Activated B cell treated with CpG ODN at 0.5 μM for 24 hours (primary cell): ENCODE results near the gene ERBB4. TPM values are rescaled to one million over a fixed set of nuclear protein-coding genes. Genes with fewer than 3 reads are reported as not detected.

Source experiments
- ATAC-seq: fragments of 200-7000 bp; cut with Tn5 transposase; one replicate; pipeline ENCODE4 v1.10.0; 2021; ENCODE audit warnings: low read depth, mild to moderate bottlenecking, moderate library complexity
- CTCF ChIA-PET: fragments of 350-600 bp; sonication (Branson Sonifier 250); formaldehyde crosslinking; loops from one replicate; lab custom pipeline; 2021; ENCODE audit warnings: antibody characterized with exemption; lab: Charles Lee
- POLR2A ChIA-PET: fragments of 350-600 bp; sonication (Branson Sonifier 250); formaldehyde crosslinking; loops from one replicate; lab custom pipeline; 2021; ENCODE audit warnings: antibody characterized with exemption; lab: Charles Lee
- DNase-seq: peaks from one replicate; pipeline ENCODE4 v3.0.0; 2022
- H3K27ac Mint-ChIP-seq: one replicate; pipeline ENCODE4 v1.8.0; 2020; ENCODE audit warnings: mixed read lengths
- H3K27me3 Mint-ChIP-seq: one replicate; pipeline ENCODE4 v1.8.0; 2021; ENCODE audit warnings: mixed read lengths
- H3K36me3 Mint-ChIP-seq: one replicate; pipeline ENCODE4 v1.8.0; 2021; ENCODE audit warnings: low read depth, mixed read lengths
- H3K4me1 Mint-ChIP-seq: one replicate; pipeline ENCODE4 v1.8.0; 2021; ENCODE audit warnings: mixed read lengths
- H3K4me3 Mint-ChIP-seq: one replicate; pipeline ENCODE4 v1.8.0; 2020; ENCODE audit warnings: mild to moderate bottlenecking, mixed read lengths
- H3K9me3 Mint-ChIP-seq: one replicate; pipeline ENCODE4 v1.8.0; 2020; ENCODE audit warnings: mixed read lengths
- intact Hi-C: fragments of 100-400 bp; cut with micrococcal nuclease; formaldehyde crosslinking; loops from one replicate; pipeline ENCODE4 v1.15.1; 2024
- total RNA-seq: library from RNA; stranded (reverse); gene quantifications from 2 replicates; pipeline ENCODE4 v1.2.3, GENCODE V29; 2022
- TF ChIP-seq, protein P1 (sequence below): fragments of 200-600 bp; IDR thresholded peaks from one replicate; pipeline ENCODE4 v1.8.0; 2022; ENCODE audit warnings: antibody characterized with exemption, mild to moderate bottlenecking

ERBB4 gene
- total RNA-seq, 1 donor from 2014 or later: not detected

DNA sequence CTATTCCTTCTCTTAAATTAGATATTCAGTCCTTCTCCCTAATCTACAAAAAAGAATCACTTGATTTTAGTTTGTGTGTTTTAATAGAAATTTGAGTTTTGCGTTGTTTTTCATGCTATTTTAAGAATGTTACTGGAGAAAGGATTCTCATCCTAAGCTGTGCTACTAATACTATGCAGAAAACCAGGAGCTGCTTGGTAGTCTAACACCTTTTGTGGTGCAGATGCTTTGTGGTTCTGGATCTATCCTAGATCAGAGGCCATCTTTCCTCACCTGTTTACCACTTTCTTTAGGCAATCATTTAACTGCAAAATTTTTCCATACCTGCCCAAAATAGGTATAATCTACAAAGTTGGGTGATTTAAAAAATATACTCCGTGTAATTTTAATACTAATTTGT, 1158.6 kb downstream of the ERBB4 start:
- ChIA-PET POLR2A (no interaction called here), CTCF (no interaction called here)
- ATAC-seq: no peak
- Mint-ChIP-seq H3K27me3 (no peaks in the 10 kb centered on the region), H3K27ac (no peak overlapping the region), H3K36me3 (no peaks in the 10 kb centered on the region), H3K4me1 (no peaks in the 10 kb centered on the region), H3K4me3 (no peak overlapping the region), H3K9me3 (no peaks in the 10 kb centered on the region)
- TF ChIP-seq, protein P1, sequence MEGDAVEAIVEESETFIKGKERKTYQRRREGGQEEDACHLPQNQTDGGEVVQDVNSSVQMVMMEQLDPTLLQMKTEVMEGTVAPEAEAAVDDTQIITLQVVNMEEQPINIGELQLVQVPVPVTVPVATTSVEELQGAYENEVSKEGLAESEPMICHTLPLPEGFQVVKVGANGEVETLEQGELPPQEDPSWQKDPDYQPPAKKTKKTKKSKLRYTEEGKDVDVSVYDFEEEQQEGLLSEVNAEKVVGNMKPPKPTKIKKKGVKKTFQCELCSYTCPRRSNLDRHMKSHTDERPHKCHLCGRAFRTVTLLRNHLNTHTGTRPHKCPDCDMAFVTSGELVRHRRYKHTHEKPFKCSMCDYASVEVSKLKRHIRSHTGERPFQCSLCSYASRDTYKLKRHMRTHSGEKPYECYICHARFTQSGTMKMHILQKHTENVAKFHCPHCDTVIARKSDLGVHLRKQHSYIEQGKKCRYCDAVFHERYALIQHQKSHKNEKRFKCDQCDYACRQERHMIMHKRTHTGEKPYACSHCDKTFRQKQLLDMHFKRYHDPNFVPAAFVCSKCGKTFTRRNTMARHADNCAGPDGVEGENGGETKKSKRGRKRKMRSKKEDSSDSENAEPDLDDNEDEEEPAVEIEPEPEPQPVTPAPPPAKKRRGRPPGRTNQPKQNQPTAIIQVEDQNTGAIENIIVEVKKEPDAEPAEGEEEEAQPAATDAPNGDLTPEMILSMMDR: no peak
- intact Hi-C loops: no loop called here
- no peak for DNase-seq

DNA sequence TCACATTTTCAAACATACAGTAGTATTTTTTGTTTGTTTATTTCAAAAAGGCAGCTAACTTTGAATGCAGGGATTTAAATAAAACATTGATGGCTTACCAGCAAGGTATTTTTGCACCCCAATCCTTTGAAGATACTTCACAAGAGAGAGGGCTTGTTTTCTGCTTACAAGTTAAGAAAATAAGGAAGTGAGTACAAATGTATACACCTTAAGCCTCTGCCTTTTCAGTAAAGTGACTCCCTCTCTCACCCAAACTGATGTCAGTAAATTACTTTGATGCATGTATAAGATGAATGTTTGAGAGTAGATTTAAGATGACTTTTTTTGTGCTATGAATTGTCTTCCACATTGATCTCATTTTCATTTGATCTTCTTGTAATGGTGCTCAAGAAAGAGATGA, 1162.2 kb downstream of the ERBB4 start:
- no peak for DNase-seq
- ChIA-PET POLR2A (no interaction called here), CTCF (no interaction called here)
- TF ChIP-seq, protein P1: no peak
- Mint-ChIP-seq H3K4me3 (no peak overlapping the region), H3K9me3 (no peaks in the 10 kb centered on the region), H3K27ac (no peak overlapping the region), H3K4me1 (no peaks in the 10 kb centered on the region), H3K27me3 (no peaks in the 10 kb centered on the region), H3K36me3 (no peaks in the 10 kb centered on the region)
- intact Hi-C loops: no loop called here
- no peak for ATAC-seq

DNA sequence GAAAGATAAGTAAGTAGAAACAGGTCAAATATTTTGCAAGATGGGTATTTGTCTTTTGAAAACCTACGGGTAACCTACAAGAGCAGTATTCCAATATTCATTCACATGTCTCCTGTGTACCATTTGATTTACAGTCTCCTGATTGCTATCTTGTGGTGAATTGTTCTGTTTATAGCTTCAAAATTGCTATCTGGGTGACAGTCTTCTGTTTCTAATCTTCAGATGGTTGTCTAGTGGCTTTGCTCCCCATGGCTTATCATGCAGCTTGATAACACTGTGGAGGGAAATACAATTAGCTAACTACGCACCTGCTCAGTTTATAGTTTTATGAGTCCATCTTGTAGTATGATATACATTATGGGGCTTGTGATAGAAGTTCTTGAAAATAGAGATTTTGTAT, 1165.4 kb downstream of the ERBB4 start:
- Mint-ChIP-seq H3K27ac (no peak overlapping the region), H3K4me1 (no peaks in the 10 kb centered on the region), H3K4me3 (no peak overlapping the region), H3K36me3 (no peaks in the 10 kb centered on the region), H3K27me3 (no peaks in the 10 kb centered on the region), H3K9me3 (no peaks in the 10 kb centered on the region)
- no peak for ATAC-seq
- ChIA-PET POLR2A (no interaction called here), CTCF (interaction anchor here (0.5 kb wide), 1 partner anchor 19 kb away, joined by 3 read pairs; no protein-coding TSS in a partner anchor)
- intact Hi-C loops: no loop called here
- DNase-seq: no peak
- TF ChIP-seq, protein P1: no peak

DNA sequence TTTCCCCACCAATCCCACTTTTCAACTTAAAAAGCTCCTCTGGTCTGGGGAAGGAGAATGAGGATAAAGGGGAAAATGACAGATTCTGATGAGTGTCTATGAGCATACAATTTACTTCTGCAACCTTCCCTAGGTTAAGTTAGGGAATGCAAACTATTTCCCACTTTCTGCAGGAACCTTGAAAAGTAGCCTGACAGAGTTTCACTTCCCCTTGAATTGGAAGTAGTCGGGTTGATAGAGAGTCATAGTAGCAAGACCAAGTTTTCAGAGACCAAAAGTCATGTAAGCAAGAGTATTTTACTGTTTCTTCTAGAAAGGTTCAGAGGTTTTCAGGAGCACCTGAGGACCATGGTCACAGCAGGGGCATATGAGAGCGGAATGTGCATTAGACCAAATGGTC, 1167.1 kb downstream of the ERBB4 start:
- DNase-seq: no peak
- Mint-ChIP-seq H3K27ac (no peak overlapping the region), H3K9me3 (no peaks in the 10 kb centered on the region), H3K27me3 (no peaks in the 10 kb centered on the region), H3K4me1 (no peaks in the 10 kb centered on the region), H3K4me3 (no peak overlapping the region), H3K36me3 (no peaks in the 10 kb centered on the region)
- intact Hi-C loops: no loop called here
- ChIA-PET POLR2A (no interaction called here), CTCF (no interaction called here)
- TF ChIP-seq, protein P1: no peak
- no peak for ATAC-seq

DNA sequence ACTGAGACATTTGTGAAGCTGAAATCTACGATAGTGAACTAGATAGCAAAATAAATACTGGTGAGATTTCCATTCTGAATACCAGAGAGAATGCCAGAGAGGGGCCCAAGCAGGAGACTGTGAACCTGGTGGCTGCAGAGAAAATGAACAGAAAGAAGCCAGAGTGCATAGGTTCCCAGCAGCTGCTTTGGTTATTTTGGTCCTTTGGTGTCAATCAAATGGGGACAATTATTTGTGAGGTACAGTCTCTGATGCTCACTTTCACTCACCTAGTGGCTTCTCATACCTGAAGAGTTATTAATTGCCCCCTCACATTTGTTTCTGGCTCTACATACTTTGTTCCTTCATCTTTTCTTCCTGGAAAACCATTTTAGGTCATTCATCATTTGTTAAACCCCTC, 1170.1 kb downstream of the ERBB4 start:
- Mint-ChIP-seq H3K27me3 (no peaks in the 10 kb centered on the region), H3K27ac (no peak overlapping the region), H3K4me3 (no peak overlapping the region), H3K36me3 (no peaks in the 10 kb centered on the region), H3K4me1 (no peaks in the 10 kb centered on the region), H3K9me3 (no peaks in the 10 kb centered on the region)
- POLR2A ChIA-PET: no interaction called here
- no peak for DNase-seq
- no peak for ATAC-seq
- CTCF ChIA-PET: no interaction called here
- intact Hi-C loops: no loop called here
- TF ChIP-seq, protein P1: no peak
